GM19463 (cell line): ENCODE measurements around the gene PDE1C.

Experiments used
- ATAC-seq: cut with Tn5 transposase; IDR thresholded peaks from one replicate; pipeline ENCODE4 v1.9.1; 2021; ENCODE audit warnings: mild to moderate bottlenecking, moderate library complexity; ENCODE audit not compliant: unreplicated experiment

PDE1C gene

GRCh38 chr7:32075612-32076011 is 5.4 kb upstream of the PDE1C start:
- ATAC-seq: no peak

- ATAC-seq: no peak
Measured at GRCh38 chr7:32074787-32075585, 4.8 kb upstream of the PDE1C start.

GRCh38 chr7:32073533-32073932 is 3.3 kb upstream of the PDE1C start:
- ATAC-seq: no peak

GRCh38 chr7:32072397-32072796 is 2.2 kb upstream of the PDE1C start:
- no peak for ATAC-seq

GRCh38 chr7:32071466-32072091 is 1.4 kb upstream of the PDE1C start:
- no peak for ATAC-seq

GRCh38 chr7:32070051-32070405 is 179 bp downstream of the PDE1C start:
- ATAC-seq: no peak

GRCh38 chr7:32069116-32069650 is 1.0 kb downstream of the PDE1C start:
- no peak for ATAC-seq

- no peak for ATAC-seq
Measured at GRCh38 chr7:32068411-32069101, 1.7 kb downstream of the PDE1C start.

GRCh38 chr7:32066441-32066840 is 3.8 kb downstream of the PDE1C start:
- no peak for ATAC-seq

- no peak for ATAC-seq
Measured at GRCh38 chr7:32063614-32064013, 6.6 kb downstream of the PDE1C start.

GRCh38 chr7:32062150-32062549 is 8.1 kb downstream of the PDE1C start:
- no peak for ATAC-seq

- ATAC-seq: no peak
Measured at GRCh38 chr7:32061346-32061745, 8.9 kb downstream of the PDE1C start.

- no peak for ATAC-seq
Measured at GRCh38 chr7:32059289-32060011, 10.8 kb downstream of the PDE1C start.

GRCh38 chr7:32058002-32058401 is 12.2 kb downstream of the PDE1C start:
- no peak for ATAC-seq

- ATAC-seq: no peak
Measured at GRCh38 chr7:32056767-32057166, 13.4 kb downstream of the PDE1C start.

- ATAC-seq: no peak
Measured at GRCh38 chr7:32053204-32053603, 17.0 kb downstream of the PDE1C start.

GRCh38 chr7:32051128-32051527 is 19.1 kb downstream of the PDE1C start:
- no peak for ATAC-seq

GRCh38 chr7:32049599-32049998 is 20.6 kb downstream of the PDE1C start:
- ATAC-seq: no peak

GRCh38 chr7:32048970-32049491 is 21.2 kb downstream of the PDE1C start:
- ATAC-seq: peak; percentile 66

- ATAC-seq: no peak
Measured at GRCh38 chr7:32047801-32048200, 22.4 kb downstream of the PDE1C start.

- ATAC-seq: peak; percentile 31
Measured at GRCh38 chr7:32047075-32047474, 23.1 kb downstream of the PDE1C start.
